Measurements from ENCODE around the gene ZHX3.

Gene ZHX3

GRCh38 chr20:41137614-41138474 lies 179.7 kb downstream of the ZHX3 start:
- no peak overlapping the region for H4K8ac ChIP-seq (ENCODE audit: low read depth, low read length)
- H2AK5ac ChIP-seq (ENCODE audit: low read length), result peak overlapping the region; percentile 56
- H3K18ac ChIP-seq (ENCODE audit: low read length), result peak overlapping the region; percentile 97
- H3K9ac ChIP-seq (ENCODE audit: low read length), result peak overlapping the region; percentile 88
- no peak overlapping the region for H2BK120ac ChIP-seq (ENCODE audit: low read depth, low read length)
- peak overlapping the region; percentile 99 for H3K23ac ChIP-seq (ENCODE audit: low read length)
- peak overlapping the region; percentile 98 for H3K56ac ChIP-seq (ENCODE audit: low read length)
- DNase-seq, result peak; percentile 95
- peaks cover 22% of the 10 kb centered on the region for H3K79me1 ChIP-seq (ENCODE audit: low read length)
- peak overlapping the region; percentile 91 for H3K4ac ChIP-seq (ENCODE audit: low read depth, low read length)
- peaks cover 31% of the 10 kb centered on the region for H3K4me1 ChIP-seq (ENCODE audit: control insufficient read depth, low read depth, low read length)
- H3K27ac ChIP-seq (ENCODE audit: low read depth, low read length), result peak overlapping the region; percentile 89
- WGBS (ENCODE audit: extremely low coverage, insufficient coverage, low lambda C conversion rate), result no CpG with 5 or more reads among the region's 66 CpGs
- no peaks in the 10 kb centered on the region for H3K27me3 ChIP-seq (ENCODE audit: insufficient read depth, low read length, poor library complexity)
- no peaks in the 10 kb centered on the region for H3K36me3 ChIP-seq (ENCODE audit: control insufficient read depth, insufficient read depth, low read length)
- H4K5ac ChIP-seq (ENCODE audit: low read length), result no peak overlapping the region
- no peak overlapping the region for H2BK15ac ChIP-seq (replicated peaks; ENCODE audit: low read depth)
- peak overlapping the region; percentile 85 for H3K4me2 ChIP-seq (ENCODE audit: low read length)
- peak overlapping the region; percentile 91 for H3K4me3 ChIP-seq (ENCODE audit: low read length)
- peak overlapping the region; percentile 47 for H2BK5ac ChIP-seq (ENCODE audit: low read length)
- H3K79me2 ChIP-seq (ENCODE audit: control insufficient read depth, insufficient read depth, low read length), result peaks cover 50% of the 10 kb centered on the region

- peak; percentile 91 for DNase-seq
- peaks cover 41% of the 10 kb centered on the region for H3K79me2 ChIP-seq (ENCODE audit: control insufficient read depth, insufficient read depth, low read length)
- H3K23ac ChIP-seq (ENCODE audit: low read length), result peak within 1 kb of the TSS; percentile 99
- H3K18ac ChIP-seq (ENCODE audit: low read length), result peak within 1 kb of the TSS; percentile 97
- no peaks in the 10 kb centered on the region for H3K27me3 ChIP-seq (ENCODE audit: insufficient read depth, low read length, poor library complexity)
- H3K4me2 ChIP-seq (ENCODE audit: low read length), result peak within 1 kb of the TSS; percentile 85
- peak within 1 kb of the TSS; percentile 92 for H2BK5ac ChIP-seq (ENCODE audit: low read length)
- WGBS (ENCODE audit: extremely low coverage, insufficient coverage, low lambda C conversion rate), result no CpG with 5 or more reads among the region's 121 CpGs
- peak within 1 kb of the TSS; percentile 10 for H2BK120ac ChIP-seq (ENCODE audit: low read depth, low read length)
- H3K56ac ChIP-seq (ENCODE audit: low read length), result peak within 1 kb of the TSS; percentile 99
- peak within 1 kb of the TSS; percentile 98 for H3K27ac ChIP-seq (ENCODE audit: low read depth, low read length)
- H3K4me1 ChIP-seq (ENCODE audit: control insufficient read depth, low read depth, low read length), result peaks cover 31% of the 10 kb centered on the region
- H3K79me1 ChIP-seq (ENCODE audit: low read length), result peaks cover 16% of the 10 kb centered on the region
- H3K4ac ChIP-seq (ENCODE audit: low read depth, low read length), result peak within 1 kb of the TSS; percentile 91
- no peak within 1 kb of the TSS for H4K8ac ChIP-seq (ENCODE audit: low read depth, low read length)
- H3K9ac ChIP-seq (ENCODE audit: low read length), result peak within 1 kb of the TSS; percentile 100
- peak within 1 kb of the TSS; percentile 91 for H3K4me3 ChIP-seq (ENCODE audit: low read length)
- H3K36me3 ChIP-seq (ENCODE audit: control insufficient read depth, insufficient read depth, low read length), result no peaks in the 10 kb centered on the region
- no peak within 1 kb of the TSS for H4K5ac ChIP-seq (ENCODE audit: low read length)
- peak within 1 kb of the TSS; percentile 56 for H2AK5ac ChIP-seq (ENCODE audit: low read length)
- no peak within 1 kb of the TSS for H2BK15ac ChIP-seq (replicated peaks; ENCODE audit: low read depth)
These were observed 180.6 kb downstream of the ZHX3 start, which contains the start of gene PLCG1 for GRCh38 chr20:41136680-41137613. Gene PLCG1, plus strand, starts transcription at chr20:41137543. Its CDS starts 99 bp downstream, at chr20:41137642.

GRCh38 chr20:41135888-41136679 lies 181.4 kb downstream of the ZHX3 start:
- H2BK15ac ChIP-seq (replicated peaks; ENCODE audit: low read depth), result no peak overlapping the region
- no peaks in the 10 kb centered on the region for H3K27me3 ChIP-seq (ENCODE audit: insufficient read depth, low read length, poor library complexity)
- peak overlapping the region; percentile 34 for H3K18ac ChIP-seq (ENCODE audit: low read length)
- H2AK5ac ChIP-seq (ENCODE audit: low read length), result peak overlapping the region; percentile 7
- peak overlapping the region; percentile 61 for H3K4ac ChIP-seq (ENCODE audit: low read depth, low read length)
- peak overlapping the region; percentile 81 for H2BK5ac ChIP-seq (ENCODE audit: low read length)
- H4K8ac ChIP-seq (ENCODE audit: low read depth, low read length), result no peak overlapping the region
- peaks cover 31% of the 10 kb centered on the region for H3K4me1 ChIP-seq (ENCODE audit: control insufficient read depth, low read depth, low read length)
- WGBS (ENCODE audit: extremely low coverage, insufficient coverage, low lambda C conversion rate), result no CpG with 5 or more reads among the region's 23 CpGs
- peak overlapping the region; percentile 92 for H3K9ac ChIP-seq (ENCODE audit: low read length)
- H4K5ac ChIP-seq (ENCODE audit: low read length), result no peak overlapping the region
- DNase-seq, result peak; percentile 48
- peak overlapping the region; percentile 29 for H3K4me3 ChIP-seq (ENCODE audit: low read length)
- peak overlapping the region; percentile 85 for H3K23ac ChIP-seq (ENCODE audit: low read length)
- H3K4me2 ChIP-seq (ENCODE audit: low read length), result peak overlapping the region; percentile 85
- no peaks in the 10 kb centered on the region for H3K36me3 ChIP-seq (ENCODE audit: control insufficient read depth, insufficient read depth, low read length)
- H3K79me2 ChIP-seq (ENCODE audit: control insufficient read depth, insufficient read depth, low read length), result peaks cover 32% of the 10 kb centered on the region
- peak overlapping the region; percentile 98 for H3K56ac ChIP-seq (ENCODE audit: low read length)
- peak overlapping the region; percentile 73 for H3K27ac ChIP-seq (ENCODE audit: low read depth, low read length)
- no peak overlapping the region for H2BK120ac ChIP-seq (ENCODE audit: low read depth, low read length)
- peaks cover 15% of the 10 kb centered on the region for H3K79me1 ChIP-seq (ENCODE audit: low read length)

- Histone ChIP-seq H3K27ac (ENCODE audit: low read depth, low read length) (peak overlapping the region; percentile 13), H3K4me3 (ENCODE audit: low read length) (no peak overlapping the region), H2BK5ac (ENCODE audit: low read length) (no peak overlapping the region), H3K18ac (ENCODE audit: low read length) (no peak overlapping the region), H3K4me2 (ENCODE audit: low read length) (no peak overlapping the region), H3K27me3 (ENCODE audit: insufficient read depth, low read length, poor library complexity) (no peaks in the 10 kb centered on the region), H3K23ac (ENCODE audit: low read length) (no peak overlapping the region), H2BK15ac (replicated peaks; ENCODE audit: low read depth) (no peak overlapping the region), H3K79me1 (ENCODE audit: low read length) (peaks cover 11% of the 10 kb centered on the region), H3K4ac (ENCODE audit: low read depth, low read length) (no peak overlapping the region), H2AK5ac (ENCODE audit: low read length) (no peak overlapping the region), H4K5ac (ENCODE audit: low read length) (no peak overlapping the region), H2BK120ac (ENCODE audit: low read depth, low read length) (no peak overlapping the region), H4K8ac (ENCODE audit: low read depth, low read length) (no peak overlapping the region), H3K79me2 (ENCODE audit: control insufficient read depth, insufficient read depth, low read length) (peaks cover 25% of the 10 kb centered on the region), H3K4me1 (ENCODE audit: control insufficient read depth, low read depth, low read length) (peaks cover 25% of the 10 kb centered on the region), H3K9ac (ENCODE audit: low read length) (peak overlapping the region; percentile 92), H3K36me3 (ENCODE audit: control insufficient read depth, insufficient read depth, low read length) (no peaks in the 10 kb centered on the region), H3K56ac (ENCODE audit: low read length) (peak overlapping the region; percentile 71)
- peak; percentile 90 for DNase-seq
- WGBS (ENCODE audit: extremely low coverage, insufficient coverage, low lambda C conversion rate), result no CpG with 5 or more reads among the region's 13 CpGs
These were observed 182.2 kb downstream of the ZHX3 start for GRCh38 chr20:41135187-41135887.
